OCI-LY7 (cell line): ENCODE data around the gene SERTAD2. TPM values are rescaled to one million over a fixed set of nuclear protein-coding genes. Genes with fewer than 3 reads are reported as not detected.

Experiments
- BruUV-seq: library from RNA; stranded (reverse); fragments of 400-500 nt; replicated peaks from 2 replicates; lab custom pipeline; 2021; lab: Mats Ljungman, UMichigan
- CTCF ChIA-PET: fragments of 300-600 bp; sonication (Branson Sonifier 250); formaldehyde crosslinking; loops from one replicate; lab custom pipeline; 2022; ENCODE audit warnings: antibody characterized with exemption; ENCODE audit not compliant: unreplicated experiment; lab: Charles Lee
- POLR2A ChIA-PET: fragments of 300-600 bp; sonication (Branson Sonifier 250); formaldehyde crosslinking; loops from one replicate; lab custom pipeline; 2022; ENCODE audit warnings: antibody characterized with exemption; lab: Charles Lee
- DNase-seq: peaks from one replicate; pipeline ENCODE4 v3.0.0-alpha.2; 2015; ENCODE audit warnings: low spot score
- H2AFZ ChIP-seq: fragments of 200-600 bp; sonication (generic), shearing (Covaris generic); 2 replicates; pipeline ENCODE4 v1.6.1; 2014; ENCODE audit warnings: mild to moderate bottlenecking, antibody characterized with exemption, low read length, moderate library complexity
- H3K27ac ChIP-seq: fragments of 200-600 bp; sonication (generic); 2 replicates; pipeline ENCODE4 v1.5.1; 2014; ENCODE audit warnings: mixed run types, low read depth, mild to moderate bottlenecking, moderate library complexity, low read length, inconsistent platforms; ENCODE audit not compliant: poor library complexity, severe bottlenecking
- H3K36me3 ChIP-seq: fragments of 200-600 bp; sonication (generic); 2 replicates; pipeline ENCODE4 v1.6.1; 2014; ENCODE audit warnings: mild to moderate bottlenecking, antibody characterized with exemption, low read length, moderate library complexity, mixed read lengths; ENCODE audit not compliant: insufficient read depth
- H3K4me1 ChIP-seq: fragments of 200-600 bp; sonication (generic); 2 replicates; pipeline ENCODE4 v1.5.1; 2014; ENCODE audit warnings: mild to moderate bottlenecking, low read length; ENCODE audit not compliant: insufficient read depth, poor library complexity, severe bottlenecking
- H3K4me2 ChIP-seq: fragments of 200-600 bp; sonication (generic); 2 replicates; pipeline ENCODE4 v1.6.1; 2014; ENCODE audit warnings: mild to moderate bottlenecking, low read length
- H3K4me3 ChIP-seq: fragments of 200-600 bp; sonication (generic); 2 replicates; pipeline ENCODE4 v1.5.1; 2014; ENCODE audit warnings: mild to moderate bottlenecking, low read depth, low read length; ENCODE audit not compliant: poor library complexity, severe bottlenecking
- H3K79me2 ChIP-seq: fragments of 200-600 bp; sonication (generic); 2 replicates; pipeline ENCODE4 v1.6.1; 2016; ENCODE audit warnings: low read depth, mild to moderate bottlenecking, low read length, moderate library complexity, mixed read lengths; ENCODE audit not compliant: insufficient read depth
- H3K9me2 ChIP-seq: fragments of 200-600 bp; sonication (generic); 2 replicates; pipeline ENCODE4 v1.6.1; 2016; ENCODE audit warnings: mild to moderate bottlenecking, low read length, mixed read lengths; ENCODE audit not compliant: insufficient read depth
- H3K9me3 ChIP-seq: fragments of 200-600 bp; sonication (generic); 2 replicates; pipeline ENCODE4 v1.6.1; 2014; ENCODE audit warnings: mild to moderate bottlenecking, mixed run types, low read length, mixed read lengths
- H4K20me1 ChIP-seq: fragments of 200-600 bp; sonication (generic); 2 replicates; pipeline ENCODE4 v1.6.1; 2014; ENCODE audit warnings: mild to moderate bottlenecking, antibody characterized with exemption, low read length, moderate library complexity, mixed read lengths; ENCODE audit not compliant: insufficient read depth
- CTCF ChIP-seq: fragments of 200-600 bp; sonication (generic); conservative IDR thresholded peaks from 2 replicates; pipeline ENCODE4 v1.5.1; 2014; ENCODE audit warnings: mild to moderate bottlenecking, antibody characterized with exemption, low read length, moderate library complexity, mixed read lengths
- EZH2phosphoT487 ChIP-seq: fragments of 200-600 bp; sonication (generic); IDR thresholded peaks from 2 replicates; pipeline ENCODE4 v1.6.1; 2018; ENCODE audit warnings: low read depth, borderline replicate concordance, mild to moderate bottlenecking, mixed run types, antibody characterized with exemption, low read length, moderate library complexity, mixed read lengths
- intact Hi-C: fragments of 100-400 bp; cut with micrococcal nuclease; formaldehyde crosslinking; loops from one replicate; pipeline ENCODE4 v1.10.0; 2022; ENCODE audit not compliant: unreplicated experiment
- total RNA-seq, 2 experiments: library from RNA; depleted of rRNA in 1 of 2; stranded (reverse); fragments of >200 nt in 1 of 2; shearing (Covaris generic) in 1 of 2; gene quantifications; 2 replicates each; pipeline ENCODE4 v1.2.3, GENCODE V29; 2014 to 2022

Gene SERTAD2
- total RNA-seq, 2 experiments from 2014 or later, result 11.5 to 54.5 TPM

GRCh38 chr2:64679673-64680425 is 26.1 kb upstream of the SERTAD2 start:
- ChIA-PET CTCF (no interaction called here), POLR2A (interaction anchor here (0.8 to 1.3 kb wide), 2 partner anchors 17 to 22 kb away, joined by 3 to 5 read pairs; no protein-coding TSS in a partner anchor)
- H3K79me2 ChIP-seq, result no peaks in the 10 kb centered on the region
- H4K20me1 ChIP-seq, result no peaks in the 10 kb centered on the region
- H3K4me2 ChIP-seq, result no peak overlapping the region
- H3K4me3 ChIP-seq, result no peak overlapping the region
- 0 out of 2 replicates have a peak, but pooled peaks cover 3% of the 10 kb centered on the region for H3K36me3 ChIP-seq
- H3K9me2 ChIP-seq, result no peaks in the 10 kb centered on the region
- H3K9me3 ChIP-seq, result no peaks in the 10 kb centered on the region
- TF ChIP-seq EZH2phosphoT487 (no peak), CTCF (no peak)
- intact Hi-C loops, result no loop called here
- H2AFZ ChIP-seq, result no peak overlapping the region
- no peak overlapping the region for H3K27ac ChIP-seq
- BruUV-seq, result no TSS peak
- peaks cover 18% of the 10 kb centered on the region for H3K4me1 ChIP-seq
- no peak for DNase-seq

- Histone ChIP-seq H3K4me2 (no peak overlapping the region), H3K79me2 (no peaks in the 10 kb centered on the region), H4K20me1 (no peaks in the 10 kb centered on the region), H3K27ac (no peak overlapping the region), H3K9me3 (no peaks in the 10 kb centered on the region), H3K4me1 (peaks cover 18% of the 10 kb centered on the region), H2AFZ (no peak overlapping the region), H3K36me3 (0 out of 2 replicates have a peak, but pooled peaks cover 3% of the 10 kb centered on the region), H3K4me3 (no peak overlapping the region), H3K9me2 (no peaks in the 10 kb centered on the region)
- BruUV-seq, result no TSS peak
- CTCF ChIA-PET, result no interaction called here
- TF ChIP-seq CTCF, result no peak
- no peak for TF ChIP-seq EZH2phosphoT487
- POLR2A ChIA-PET, result interaction anchor here (0.6 to 1.1 kb wide), 8 partner anchors 9 to 122 kb away, joined by 3 to 7 read pairs (median 4); no protein-coding TSS in a partner anchor
- no peak for DNase-seq
- intact Hi-C loops, result no loop called here
Measured at GRCh38 chr2:64678771-64679590, 25.3 kb upstream of the SERTAD2 start.
